HCT116 (cell line): ENCODE results near the gene A3GALT2. TPM values are rescaled to one million over a fixed set of nuclear protein-coding genes. Genes with fewer than 3 reads are reported as not detected.

Source experiments
- ATAC-seq: fragments of 200-7000 bp; cut with Tn5 transposase; 2 replicates; pipeline ENCODE4 v1.9.1; 2020; ENCODE audit warnings: mild to moderate bottlenecking, moderate library complexity
- BruUV-seq: library from RNA; stranded (reverse); fragments of 400-500 nt; replicated peaks from 2 replicates; lab custom pipeline; 2021; lab: Mats Ljungman, UMichigan
- CTCF ChIA-PET: fragments of 300-600 bp; sonication (Branson Sonifier 250); formaldehyde crosslinking; loops from one replicate; lab custom pipeline; 2021; ENCODE audit warnings: antibody characterized with exemption; lab: Charles Lee
- POLR2A ChIA-PET: fragments of 300-600, 350-600 bp; sonication (Branson Sonifier 250); formaldehyde crosslinking; loops from one replicate; lab custom pipeline; 2021; ENCODE audit warnings: antibody characterized with exemption; lab: Charles Lee
- RAD21 ChIA-PET, 2 experiments: fragments of 300-600 bp; sonication (Branson Sonifier 250); formaldehyde crosslinking; loops; one replicate each; lab custom pipeline; 2023; ENCODE audit warnings: low total read pairs in 2 of 2; ENCODE audit not compliant: uncharacterized antibody in 2 of 2, unreplicated experiment in 2 of 2, low non-redundant PET in 1 of 2; lab: Charles Lee
- DNase-seq: peaks from one replicate; pipeline ENCODE4 v3.0.0-alpha.2; 2010; ENCODE audit warnings: low read depth, low spot score
- H2AFZ ChIP-seq: fragments of 200-600 bp; shearing (Covaris generic), sonication (generic); 2 replicates; pipeline ENCODE4 v1.6.1; 2017; ENCODE audit warnings: low read depth, mixed run types, mixed read lengths, antibody characterized with exemption, low read length; ENCODE audit not compliant: poor library complexity, severe bottlenecking
- H3K27ac ChIP-seq: 2 replicates; pipeline ENCODE4 v1.5.1; 2012; ENCODE audit warnings: low read depth, low read length
- H3K27me3 ChIP-seq: fragments of 200-600 bp; sonication (generic); 2 replicates; pipeline ENCODE4 v1.6.1; 2016; ENCODE audit warnings: mixed run types, low read length, mixed read lengths; ENCODE audit not compliant: insufficient read depth
- H3K36me3 ChIP-seq, 2 experiments: fragments of 200-500 bp in 1 of 2; fragments of 200-600 bp in 1 of 2; sonication (Bioruptor generic) in 1 of 2; sonication (generic) in 1 of 2; 2 replicates each; pipeline versions ENCODE4 v1.5.1 to v1.6.1; 2014 to 2016; ENCODE audit warnings: low read length in 2 of 2, inconsistent platforms in 1 of 2, mixed read lengths in 1 of 2, mixed run types in 1 of 2; ENCODE audit not compliant: insufficient read depth in 2 of 2, control insufficient read depth in 1 of 2
- H3K4me1 ChIP-seq, 2 experiments: fragments of 200-600 bp in 1 of 2; sonication (generic) in 1 of 2; 2 replicates each; pipeline versions ENCODE4 v1.5.1 to v1.6.1; 2012 to 2017; ENCODE audit warnings: low read length in 2 of 2, inconsistent platforms in 1 of 2, mild to moderate bottlenecking in 1 of 2, mixed read lengths in 1 of 2, mixed run types in 1 of 2, moderate library complexity in 1 of 2; ENCODE audit not compliant: insufficient read depth in 2 of 2, control insufficient read depth in 1 of 2
- H3K4me2 ChIP-seq: fragments of 200-600 bp; sonication (generic); 2 replicates; pipeline ENCODE4 v1.6.1; 2017; ENCODE audit warnings: mixed run types, low read length, mixed read lengths
- H3K4me3 ChIP-seq, 2 experiments: fragments of 200-600 bp in 1 of 2; sonication (generic) in 1 of 2; replicated peaks in 1 of 2; 2 replicates each; pipeline ENCODE4 v1.5.1; 2011 to 2016; ENCODE audit warnings: low read length in 2 of 2, control low read depth in 1 of 2, low read depth in 1 of 2, mild to moderate bottlenecking in 1 of 2, mixed read lengths in 1 of 2, mixed run types in 1 of 2
- H3K79me2 ChIP-seq: fragments of 200-600 bp; sonication (generic); 2 replicates; pipeline ENCODE4 v1.6.1; 2017; ENCODE audit warnings: mild to moderate bottlenecking, mixed run types, low read length, moderate library complexity, mixed read lengths; ENCODE audit not compliant: insufficient read depth
- H3K9ac ChIP-seq: fragments of 200-600 bp; sonication (generic); 2 replicates; pipeline ENCODE4 v1.6.1; 2016; ENCODE audit warnings: low read length, mixed read lengths
- H3K9me2 ChIP-seq: fragments of 200-600 bp; sonication (generic), shearing (Covaris generic); 2 replicates; pipeline ENCODE4 v1.6.1; 2017; ENCODE audit warnings: mixed run types, mild to moderate bottlenecking, moderate library complexity; ENCODE audit not compliant: insufficient read depth
- H3K9me3 ChIP-seq, 2 experiments: fragments of 200-500 bp in 1 of 2; fragments of 200-600 bp in 1 of 2; sonication (Bioruptor generic) in 1 of 2; sonication (generic) in 1 of 2; 2 replicates each; pipeline ENCODE4 v1.6.1; 2014 to 2017; ENCODE audit warnings: low read length in 2 of 2, mixed read lengths in 2 of 2, inconsistent platforms in 1 of 2, low read depth in 1 of 2, mild to moderate bottlenecking in 1 of 2, mixed run types in 1 of 2, moderate library complexity in 1 of 2; ENCODE audit not compliant: control insufficient read depth in 1 of 2, insufficient read depth in 1 of 2
- H4K20me1 ChIP-seq: fragments of 200-600 bp; sonication (generic), shearing (Covaris generic); 2 replicates; pipeline ENCODE4 v1.6.1; 2017; ENCODE audit warnings: mixed run types, mild to moderate bottlenecking, moderate library complexity; ENCODE audit not compliant: insufficient read depth
- CBX3 ChIP-seq: IDR thresholded peaks from 2 replicates; pipeline ENCODE4 v1.6.1; 2012; ENCODE audit warnings: low read depth
- CTCF ChIP-seq, 3 experiments: fragments of 200-600 bp in 1 of 3; sonication (generic) in 1 of 3; IDR thresholded peaks in 2 of 3; conservative IDR thresholded peaks in 1 of 3; 2 replicates each; pipeline ENCODE4 v1.5.1; 2012 to 2017; ENCODE audit warnings: low read depth in 2 of 3, low read length in 2 of 3, antibody characterized with exemption in 1 of 3, borderline replicate concordance in 1 of 3, control low read depth in 1 of 3, mild to moderate bottlenecking in 1 of 3, mixed read lengths in 1 of 3, mixed run types in 1 of 3, moderate library complexity in 1 of 3; ENCODE audit not compliant: insufficient read depth in 1 of 3
- EGR1 ChIP-seq: IDR thresholded peaks from 2 replicates; pipeline ENCODE4 v1.6.1; 2012; ENCODE audit warnings: low read depth
- ELF1 ChIP-seq: IDR thresholded peaks from 2 replicates; pipeline ENCODE4 v1.6.1; 2012; ENCODE audit warnings: low read depth, borderline replicate concordance
- EZH2phosphoT487 ChIP-seq: fragments of 200-600 bp; IDR thresholded peaks from 2 replicates; pipeline ENCODE4 v1.6.1; 2018; ENCODE audit warnings: antibody characterized with exemption, borderline replicate concordance
- MAX ChIP-seq: IDR thresholded peaks from 2 replicates; pipeline ENCODE4 v1.6.1; 2012
- POLR2A ChIP-seq: IDR thresholded peaks from 2 replicates; pipeline ENCODE4 v1.7.0; 2011; ENCODE audit warnings: borderline replicate concordance; ENCODE audit not compliant: insufficient read depth, insufficient read length; ENCODE audit errors: extremely low read depth
- POLR2AphosphoS5 ChIP-seq: IDR thresholded peaks from 2 replicates; pipeline ENCODE4 v1.6.1; 2011; ENCODE audit warnings: mild to moderate bottlenecking, low read depth, low read length, moderate library complexity
- REST ChIP-seq: IDR thresholded peaks from 2 replicates; pipeline ENCODE4 v1.6.1; 2012; ENCODE audit warnings: low read depth
- SP1 ChIP-seq: IDR thresholded peaks from 2 replicates; pipeline ENCODE4 v1.6.1; 2012; ENCODE audit warnings: low read depth
- SRF ChIP-seq: IDR thresholded peaks from 2 replicates; pipeline ENCODE4 v1.6.1; 2012; ENCODE audit warnings: low read depth
- TCF7L2 ChIP-seq: IDR thresholded peaks from 2 replicates; pipeline ENCODE4 v1.7.0; 2011; ENCODE audit warnings: borderline replicate concordance, inconsistent platforms; ENCODE audit not compliant: insufficient read depth, insufficient read length; ENCODE audit errors: extremely low read depth
- ZFX ChIP-seq: fragments of 450-650 bp; IDR thresholded peaks from 2 replicates; pipeline ENCODE4 v1.6.1; 2017
- intact Hi-C: fragments of 100-400 bp; cut with micrococcal nuclease; formaldehyde crosslinking; loops from 2 replicates; pipeline ENCODE4 v1.10.0; 2022
- total RNA-seq: library from RNA; stranded (reverse); gene quantifications from one replicate; pipeline ENCODE4 v1.2.1, GENCODE V29; 2021; ENCODE audit not compliant: unreplicated experiment
- TF ChIP-seq, protein P1 (sequence below): IDR thresholded peaks from 2 replicates; pipeline ENCODE4 v1.6.1; 2011; ENCODE audit warnings: mild to moderate bottlenecking, low read length, moderate library complexity; ENCODE audit not compliant: insufficient replicate concordance; ENCODE audit errors: extremely low read depth

The A3GALT2 gene
- total RNA-seq, 1 experiment from 2014 or later = not detected

GRCh38 chr1:33295023-33295422, 25.9 kb downstream of the A3GALT2 start:
- RAD21 ChIA-PET = interaction anchor here (0.8 to 1.7 kb wide), 5 partner anchors 76 to 176 kb away, joined by 3 to 15 read pairs (median 7); no protein-coding TSS in a partner anchor
- Histone ChIP-seq H3K4me2 (no peak overlapping the region), H2AFZ (no peak overlapping the region), H4K20me1 (no peaks in the 10 kb centered on the region), H3K9ac (no peak overlapping the region), H3K36me3 (no peaks in the 10 kb centered on the region), H3K27me3 (no peaks in the 10 kb centered on the region), H3K4me1 (peaks cover 0 to 8% of the 10 kb centered on the region in 2 experiments; a peak in 2 of 4 replicates), H3K9me3 (no peaks in the 10 kb centered on the region), H3K4me3 (no peak overlapping the region), H3K27ac (no peak overlapping the region), H3K79me2 (no peaks in the 10 kb centered on the region), H3K9me2 (no peaks in the 10 kb centered on the region)
- CTCF ChIA-PET = interaction anchor here (1.0 to 2.3 kb wide), 26 partner anchors 9 to 338 kb away, joined by 3 to 37 read pairs (median 5); partner anchors contain the start of gene ZSCAN20
- intact Hi-C loops = loop anchor here (1.0 to 5.0 kb wide), 5 partner anchors 77 to 318 kb away; no protein-coding TSS in a partner anchor
- ATAC-seq = no peak
- DNase-seq = no peak
- no peak for TF ChIP-seq TCF7L2
- no peak for TF ChIP-seq MAX
- TF ChIP-seq CBX3 = no peak
- TF ChIP-seq SRF = no peak
- TF ChIP-seq POLR2A = no peak
- no peak for TF ChIP-seq SP1
- no peak for TF ChIP-seq ELF1
- no peak for TF ChIP-seq EGR1
- TF ChIP-seq POLR2AphosphoS5 = no peak
- no peak for TF ChIP-seq EZH2phosphoT487
- no peak for TF ChIP-seq ZFX
- TF ChIP-seq CTCF (IDR thresholded peaks at IDR 0.05 in 2 of 3, conservative IDR thresholded peaks at IDR 0.05 in 1 of 3; ENCODE audit: borderline replicate concordance in 1 of 3, insufficient read depth in 1 of 3, low read depth in 2 of 3, low read length in 2 of 3) = no peak
- TF ChIP-seq, protein P1, sequence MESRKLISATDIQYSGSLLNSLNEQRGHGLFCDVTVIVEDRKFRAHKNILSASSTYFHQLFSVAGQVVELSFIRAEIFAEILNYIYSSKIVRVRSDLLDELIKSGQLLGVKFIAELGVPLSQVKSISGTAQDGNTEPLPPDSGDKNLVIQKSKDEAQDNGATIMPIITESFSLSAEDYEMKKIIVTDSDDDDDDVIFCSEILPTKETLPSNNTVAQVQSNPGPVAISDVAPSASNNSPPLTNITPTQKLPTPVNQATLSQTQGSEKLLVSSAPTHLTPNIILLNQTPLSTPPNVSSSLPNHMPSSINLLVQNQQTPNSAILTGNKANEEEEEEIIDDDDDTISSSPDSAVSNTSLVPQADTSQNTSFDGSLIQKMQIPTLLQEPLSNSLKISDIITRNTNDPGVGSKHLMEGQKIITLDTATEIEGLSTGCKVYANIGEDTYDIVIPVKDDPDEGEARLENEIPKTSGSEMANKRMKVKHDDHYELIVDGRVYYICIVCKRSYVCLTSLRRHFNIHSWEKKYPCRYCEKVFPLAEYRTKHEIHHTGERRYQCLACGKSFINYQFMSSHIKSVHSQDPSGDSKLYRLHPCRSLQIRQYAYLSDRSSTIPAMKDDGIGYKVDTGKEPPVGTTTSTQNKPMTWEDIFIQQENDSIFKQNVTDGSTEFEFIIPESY = no peak
- TF ChIP-seq REST = no peak
- POLR2A ChIA-PET = interaction anchor here (1.6 kb wide), 1 partner anchor 176 kb away, joined by 7 read pairs; no protein-coding TSS in a partner anchor
- BruUV-seq = no TSS peak
